Activated CD4-positive, alpha-beta T cell treated with anti-CD3 and anti-CD28 coated beads for 24 hours (primary cell): ENCODE results near the gene FAAH2.
"Not testable (repeated sequence)": the region's sequence is repeated elsewhere in the genome, so short reads cannot be mapped to it uniquely, and the experiment has no call there.

ENCODE experiments used
- DNase-seq, 2 donors: peaks; one replicate each; pipeline ENCODE4 v3.0.0-alpha.2; 2020; ENCODE audit warnings: low read depth in 2 of 2

Gene FAAH2, protein sequence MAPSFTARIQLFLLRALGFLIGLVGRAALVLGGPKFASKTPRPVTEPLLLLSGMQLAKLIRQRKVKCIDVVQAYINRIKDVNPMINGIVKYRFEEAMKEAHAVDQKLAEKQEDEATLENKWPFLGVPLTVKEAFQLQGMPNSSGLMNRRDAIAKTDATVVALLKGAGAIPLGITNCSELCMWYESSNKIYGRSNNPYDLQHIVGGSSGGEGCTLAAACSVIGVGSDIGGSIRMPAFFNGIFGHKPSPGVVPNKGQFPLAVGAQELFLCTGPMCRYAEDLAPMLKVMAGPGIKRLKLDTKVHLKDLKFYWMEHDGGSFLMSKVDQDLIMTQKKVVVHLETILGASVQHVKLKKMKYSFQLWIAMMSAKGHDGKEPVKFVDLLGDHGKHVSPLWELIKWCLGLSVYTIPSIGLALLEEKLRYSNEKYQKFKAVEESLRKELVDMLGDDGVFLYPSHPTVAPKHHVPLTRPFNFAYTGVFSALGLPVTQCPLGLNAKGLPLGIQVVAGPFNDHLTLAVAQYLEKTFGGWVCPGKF

DNA sequence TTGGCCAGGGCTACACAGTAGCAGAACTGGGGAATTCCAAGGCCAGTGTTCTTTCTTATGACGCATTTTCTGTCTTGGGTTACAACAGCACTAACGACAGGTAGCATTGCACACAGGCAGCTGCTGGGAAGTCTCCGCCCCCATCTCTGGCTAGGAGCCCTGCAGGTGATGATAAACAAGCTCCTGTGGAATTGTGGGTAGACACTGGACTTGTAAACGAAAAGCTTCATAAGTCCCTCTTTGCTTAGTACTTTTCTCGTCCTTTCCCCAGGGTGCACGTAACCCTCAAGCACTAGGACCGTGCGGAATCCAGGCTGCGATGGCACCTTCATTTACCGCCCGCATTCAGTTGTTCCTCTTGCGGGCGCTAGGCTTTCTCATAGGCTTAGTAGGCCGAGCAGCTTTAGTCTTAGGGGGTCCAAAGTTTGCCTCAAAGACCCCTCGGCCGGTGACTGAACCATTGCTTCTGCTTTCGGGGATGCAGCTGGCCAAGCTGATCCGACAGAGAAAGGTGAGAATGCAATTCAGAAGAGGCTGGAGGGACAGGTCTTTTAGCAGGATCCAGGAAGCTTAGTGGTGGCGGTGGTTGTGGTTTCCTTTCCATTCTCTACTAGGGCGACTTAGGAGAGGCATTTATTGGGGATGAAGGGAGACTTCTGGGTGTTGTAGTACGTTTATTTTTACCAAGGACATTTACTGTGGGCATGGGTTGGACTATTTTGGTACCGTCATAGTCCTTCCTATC is at the start of gene FAAH2:
Gene FAAH2 (plus strand): TSS at position 200 of the 745 bp plus-strand sequence. CDS start 120 bp downstream, at position 320.
- DNase-seq: peak; percentile 26 to 30

GRCh38 chrX:57241967-57242366 is 44.5 kb upstream of the FAAH2 start:
- no peak for DNase-seq

- DNase-seq: no peak
Measured at GRCh38 chrX:57251965-57252364, 34.5 kb upstream of the FAAH2 start.

DNA sequence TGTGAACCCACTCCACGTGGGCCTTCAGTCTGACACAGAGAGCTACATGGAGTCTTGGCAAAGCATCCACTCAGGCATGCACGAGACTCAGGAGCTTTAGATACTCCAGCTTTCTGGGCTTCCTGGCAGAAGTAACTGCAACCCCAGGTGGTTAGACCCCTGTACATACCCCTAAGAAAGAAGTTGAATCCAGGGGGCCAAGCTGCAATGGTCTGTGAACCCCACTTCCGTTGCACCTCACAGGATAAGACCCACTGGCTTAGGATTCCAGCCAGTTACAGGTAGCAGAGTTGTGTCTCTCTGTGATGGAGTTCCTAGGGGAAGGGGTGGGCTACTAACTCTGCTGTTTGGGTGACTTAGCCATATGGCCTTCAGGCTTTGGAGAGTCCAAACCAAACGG is 21.4 kb upstream of the FAAH2 start:
- DNase-seq: no peak

DNA sequence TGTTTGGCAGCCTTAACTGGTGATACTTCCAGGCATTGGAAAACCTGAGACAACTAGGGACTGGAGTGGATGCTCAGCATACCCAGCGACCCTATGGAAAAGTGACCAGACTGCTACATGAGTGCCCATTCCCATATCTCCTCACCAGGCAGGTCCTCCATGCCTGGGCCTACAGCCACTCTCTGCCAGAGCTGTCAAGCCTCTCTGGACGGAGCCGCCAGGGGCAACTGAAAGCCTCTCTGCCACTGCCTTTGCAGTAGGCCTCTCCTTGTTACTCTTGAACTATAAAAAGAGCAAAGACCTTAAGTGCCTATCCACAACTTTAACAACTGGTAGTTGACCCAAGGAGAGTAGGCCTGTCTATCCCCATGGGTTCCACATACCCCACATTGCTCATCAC is 20.2 kb upstream of the FAAH2 start:
- no peak for DNase-seq

DNA sequence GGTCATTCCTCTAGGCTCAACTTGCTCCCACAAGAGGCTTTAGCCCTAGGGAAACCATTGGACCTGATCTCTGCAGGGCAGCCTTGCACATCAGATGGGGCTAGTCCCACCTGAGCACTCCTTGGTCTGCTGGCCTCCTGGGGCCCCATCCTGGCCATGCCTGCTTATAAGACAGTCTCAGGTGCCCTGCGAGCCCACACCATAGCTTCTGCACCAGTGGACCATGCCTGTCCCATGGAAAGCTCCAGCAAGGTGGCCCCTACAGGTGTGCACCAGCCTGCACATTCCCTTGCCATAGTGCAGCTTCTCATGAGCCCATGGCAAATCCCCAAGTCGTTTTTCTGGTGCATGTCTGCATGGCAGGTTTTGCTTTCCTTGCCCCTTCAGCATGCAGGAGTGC is 19.6 kb upstream of the FAAH2 start:
- DNase-seq: no peak

- no peak for DNase-seq
Measured at GRCh38 chrX:57267308-57267707, 19.2 kb upstream of the FAAH2 start.

DNA sequence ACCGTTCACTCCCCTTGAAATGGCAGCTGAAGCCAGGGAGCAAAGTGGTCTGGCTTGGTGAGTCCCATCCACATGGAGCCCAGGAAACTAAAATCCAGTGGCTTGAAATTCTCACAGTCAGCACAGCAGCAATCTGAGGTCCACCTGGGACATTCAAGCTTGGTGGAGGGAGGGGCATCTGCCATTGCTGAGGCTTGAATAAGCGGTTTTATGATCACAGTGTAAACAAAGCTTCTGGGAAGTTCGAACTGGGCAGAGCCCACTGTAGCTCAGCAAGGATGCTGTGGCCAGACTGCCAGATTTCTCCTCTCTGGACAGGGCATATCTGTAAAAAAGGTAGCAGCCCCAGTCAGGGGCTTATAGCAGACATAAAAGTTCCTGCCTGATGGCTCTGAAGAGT is 15.5 kb upstream of the FAAH2 start:
- no peak for DNase-seq

DNA sequence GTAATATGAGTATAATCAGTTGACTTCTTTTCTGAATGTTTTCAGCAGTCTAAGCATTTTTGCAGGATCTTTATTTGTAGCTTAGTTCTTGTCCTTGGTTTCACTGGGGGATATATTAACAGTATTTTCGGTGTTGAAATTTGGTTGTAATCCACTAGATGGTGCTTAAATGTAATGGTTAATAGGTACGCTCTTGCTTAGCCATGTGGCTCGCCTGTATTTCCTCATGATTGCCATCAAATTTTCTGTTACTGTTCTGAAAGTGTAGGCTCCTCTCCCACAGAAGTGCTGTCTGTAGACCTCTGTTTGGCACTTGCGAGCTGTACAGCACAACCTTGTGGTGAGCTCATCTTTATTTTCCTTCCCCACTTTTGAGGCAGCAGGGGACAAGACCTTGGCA is 3.9 kb upstream of the FAAH2 start:
- DNase-seq: no peak

DNA sequence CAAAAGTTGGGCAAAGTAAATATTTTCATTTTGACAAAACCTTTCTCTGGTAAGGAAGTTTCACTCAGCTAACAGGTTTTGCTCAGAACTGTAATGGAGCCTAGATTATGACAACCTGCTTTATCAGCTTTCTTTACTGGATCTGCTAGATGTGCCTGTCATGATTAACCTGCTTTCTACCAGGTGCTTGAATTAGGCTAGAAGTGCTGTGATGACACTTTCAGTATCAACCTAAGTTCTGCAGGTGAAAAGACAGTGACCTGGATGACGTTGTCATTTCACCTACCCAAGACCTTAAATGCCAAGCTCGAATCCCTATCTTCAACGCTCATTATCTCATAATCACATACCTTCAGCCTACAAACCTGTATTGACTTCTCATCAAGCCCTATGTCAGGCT is 1.5 kb upstream of the FAAH2 start:
- DNase-seq: no peak

- no peak for DNase-seq
Measured at GRCh38 chrX:57289089-57289488, 2.6 kb downstream of the FAAH2 start.

GRCh38 chrX:57294961-57295360 is 8.5 kb downstream of the FAAH2 start:
- DNase-seq: no peak

- not testable (repeated sequence) for DNase-seq
Measured at GRCh38 chrX:57295679-57296078, 9.2 kb downstream of the FAAH2 start.

DNA sequence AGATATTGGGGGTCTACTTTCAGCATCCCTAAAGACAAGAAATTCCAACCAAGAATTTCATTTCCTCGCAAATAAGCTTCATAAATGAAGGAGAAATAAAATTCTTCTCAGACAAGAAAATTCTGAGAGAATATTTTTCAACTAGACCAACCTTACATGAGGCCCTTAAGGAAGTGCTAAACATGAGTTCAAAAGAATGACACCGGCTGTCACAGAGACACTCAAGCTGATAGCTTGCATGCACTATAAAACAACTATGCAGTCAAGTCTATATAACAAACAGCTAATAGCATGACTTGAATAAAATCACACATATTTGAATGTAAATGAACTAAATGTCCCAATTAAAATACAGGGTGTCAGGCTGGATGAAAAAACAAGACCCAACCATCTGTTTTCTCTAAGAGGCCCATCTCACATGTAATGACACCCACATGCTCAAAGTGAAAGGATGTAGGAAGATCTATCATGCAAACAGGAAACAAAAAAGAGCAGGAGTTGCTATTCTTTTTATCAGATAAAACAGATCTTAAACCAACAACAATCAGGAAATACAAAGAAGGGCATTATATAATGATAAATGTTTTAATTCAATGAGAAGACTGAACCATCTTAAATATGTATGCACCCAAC is 27.2 kb downstream of the FAAH2 start:
- DNase-seq: no peak

DNA sequence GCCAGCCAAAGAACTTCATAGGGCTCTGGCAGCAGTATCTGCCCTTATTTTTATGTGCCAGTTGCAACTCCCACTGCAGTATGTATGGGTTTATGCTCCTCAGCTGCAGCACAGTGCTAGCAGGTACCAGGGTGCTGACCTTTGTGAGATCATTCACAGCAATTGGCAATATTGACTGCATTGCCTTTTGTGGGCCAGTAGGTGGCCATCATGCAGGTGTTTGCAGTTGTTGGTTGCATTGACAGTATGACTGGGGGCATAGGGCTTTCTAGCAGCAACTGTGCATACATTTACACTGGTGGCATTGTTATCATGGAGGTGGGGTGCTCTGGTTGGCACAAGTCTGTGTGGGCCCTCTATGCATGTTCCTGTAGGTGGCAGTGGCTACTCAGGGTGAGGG is 42.5 kb downstream of the FAAH2 start:
- DNase-seq: no peak

GRCh38 chrX:57335790-57336189 is 49.3 kb downstream of the FAAH2 start:
- DNase-seq: not testable (repeated sequence)

DNA sequence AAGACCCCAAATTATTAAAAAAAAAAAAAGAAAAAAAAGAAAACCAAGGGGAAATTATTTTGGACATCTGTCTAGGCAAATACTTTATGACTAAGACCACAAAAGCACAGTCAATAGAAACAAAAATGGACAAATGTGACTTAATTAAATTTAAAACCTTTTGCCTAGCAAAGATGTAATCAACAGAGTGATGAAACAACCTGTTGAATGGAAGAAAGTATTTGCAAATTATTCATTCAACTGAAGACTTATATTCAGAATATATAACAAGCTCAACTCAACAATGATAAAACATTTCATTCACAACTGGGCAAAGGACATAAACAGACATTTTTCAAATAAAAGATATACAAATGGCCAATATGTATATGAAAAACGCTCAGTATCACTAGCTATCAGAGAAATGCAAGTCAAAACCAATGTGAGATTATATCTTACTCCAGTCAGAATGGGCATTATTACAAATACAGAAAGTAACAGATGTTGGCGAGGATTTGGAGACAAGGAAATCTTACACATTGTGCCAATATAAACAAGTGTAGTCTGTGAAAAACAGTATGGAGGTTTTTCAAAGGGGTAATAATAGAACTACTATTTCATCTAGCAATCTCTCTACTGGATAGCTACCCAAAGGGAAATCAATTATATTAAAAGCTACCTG is 67.1 kb downstream of the FAAH2 start:
- DNase-seq: no peak

DNA sequence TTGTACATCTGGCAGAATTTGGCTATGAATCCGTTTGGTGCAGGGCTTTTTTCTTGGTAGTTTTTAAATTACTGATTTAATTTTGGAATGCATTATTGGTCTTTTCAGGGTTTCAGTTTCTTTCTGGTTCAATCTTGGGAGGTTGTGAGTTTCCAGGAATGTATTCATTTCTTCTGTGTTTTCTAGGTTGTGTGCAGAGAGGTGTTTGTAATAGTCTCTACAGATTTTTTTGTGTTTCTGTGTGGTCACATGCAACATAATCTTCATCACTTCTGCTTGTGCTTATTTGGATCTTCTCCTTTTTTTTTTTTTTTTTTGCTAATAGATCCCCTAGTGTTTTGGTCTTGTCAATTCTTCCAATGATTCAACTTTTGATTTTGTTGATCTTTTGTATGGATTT is 77.6 kb downstream of the FAAH2 start:
- no peak for DNase-seq

GRCh38 chrX:57366430-57366829 is 79.9 kb downstream of the FAAH2 start:
- DNase-seq: no peak

- DNase-seq: no peak
Measured at GRCh38 chrX:57367649-57368048, 81.1 kb downstream of the FAAH2 start.

GRCh38 chrX:57368158-57368557 is 81.7 kb downstream of the FAAH2 start:
- no peak for DNase-seq

DNA sequence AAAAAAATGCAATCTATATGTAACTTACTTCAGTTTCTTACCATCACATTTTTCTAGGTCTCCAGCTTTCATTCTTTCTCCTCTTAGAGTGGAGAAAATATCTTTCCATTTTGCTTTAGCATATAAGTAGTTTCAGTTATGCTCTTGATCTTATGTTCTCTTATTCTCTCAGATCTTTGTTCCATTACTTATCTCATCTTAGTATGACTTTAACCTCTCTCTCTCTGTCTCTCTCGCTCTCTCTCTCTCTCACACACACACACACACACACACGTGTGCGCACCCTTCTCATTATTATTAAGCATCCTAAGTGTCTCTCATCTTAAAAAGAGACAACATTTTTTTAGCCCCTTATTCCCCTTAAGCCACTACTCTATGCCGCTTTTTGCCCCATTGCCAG is 92.8 kb downstream of the FAAH2 start:
- no peak for DNase-seq
